Brain pericyte (primary cell): ENCODE measurements around the gene ADCY1.
"Not testable (repeated sequence)": the region's sequence is repeated elsewhere in the genome, so short reads cannot be mapped to it uniquely, and the experiment has no call there.

ENCODE experiments used
- DNase-seq: peaks from one replicate; pipeline ENCODE4 v3.0.0-alpha.2; 2012; ENCODE audit warnings: low read depth, low spot score

Gene ADCY1

DNA sequence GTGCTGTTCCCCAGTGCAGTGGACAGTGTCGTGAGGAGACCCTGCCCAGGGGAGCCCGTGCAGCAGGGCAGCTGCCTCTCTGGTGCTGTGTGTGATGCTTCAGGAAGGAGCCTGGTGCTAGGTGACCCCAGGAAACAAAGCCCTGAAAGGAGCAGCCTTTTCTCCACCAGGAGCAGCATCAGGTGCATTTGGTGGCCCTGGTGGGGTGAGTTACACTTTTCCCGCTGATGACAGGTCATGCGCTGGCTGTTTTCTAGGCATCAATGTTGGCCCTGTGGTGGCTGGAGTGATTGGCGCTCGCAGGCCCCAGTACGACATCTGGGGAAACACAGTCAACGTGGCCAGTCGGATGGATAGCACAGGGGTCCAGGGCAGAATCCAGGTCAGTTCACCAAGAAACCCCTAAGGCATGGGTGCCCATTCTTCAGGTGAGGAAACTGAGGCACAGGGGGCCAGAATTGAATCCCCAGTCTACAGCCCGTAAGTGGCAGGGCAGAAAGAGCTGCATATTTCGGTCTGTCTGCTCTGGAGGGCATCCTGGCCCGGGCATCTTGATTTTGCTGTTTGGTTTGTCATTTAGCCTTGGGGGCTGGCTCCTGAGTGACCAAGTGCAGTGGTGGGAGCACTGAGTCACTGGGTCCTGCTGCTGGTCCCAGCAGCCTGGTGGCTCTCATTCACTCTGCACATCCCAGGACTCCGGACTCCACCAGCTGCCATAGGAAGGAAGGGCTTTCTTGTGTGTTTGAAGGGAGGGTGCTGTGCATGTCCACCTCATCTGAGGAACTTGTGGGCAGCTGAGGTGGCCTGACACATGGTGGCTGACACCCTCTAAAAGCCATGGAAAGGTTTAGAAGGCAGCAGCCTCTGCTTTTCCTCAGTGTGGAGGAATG lies 136.3 kb downstream of the ADCY1 start:
- DNase-seq = no peak

GRCh38 chr7:45711161-45711490 lies 137.0 kb downstream of the ADCY1 start:
- DNase-seq = no peak

DNA sequence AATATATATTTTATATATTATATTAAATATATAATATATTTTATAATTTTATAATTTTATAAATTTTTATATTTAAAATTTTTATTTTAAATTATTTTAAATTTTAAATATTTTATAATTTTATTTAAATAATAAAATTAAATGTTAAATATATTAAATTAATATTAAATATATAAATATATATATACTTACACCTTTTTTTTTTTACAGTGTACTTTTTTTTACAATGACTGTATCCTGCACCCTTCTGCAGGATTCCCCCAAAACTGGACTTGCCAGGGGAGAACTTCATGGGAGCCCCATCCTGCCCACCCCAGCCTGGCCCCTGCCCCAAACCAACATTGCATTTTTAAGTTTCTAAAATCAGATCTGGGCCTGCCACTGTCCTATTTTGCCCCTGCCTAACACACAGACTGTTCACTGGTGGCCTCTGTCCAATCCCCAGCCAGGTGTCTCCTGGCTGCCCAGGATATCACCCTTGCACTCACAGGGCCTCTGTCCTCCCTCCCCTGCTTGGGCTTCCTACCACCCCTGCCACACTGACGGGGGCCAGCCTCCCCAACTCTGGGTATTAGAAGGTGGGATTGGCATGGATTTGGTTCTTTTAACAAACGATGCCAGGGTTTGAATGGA lies 138.0 kb downstream of the ADCY1 start:
- DNase-seq = no peak

DNA sequence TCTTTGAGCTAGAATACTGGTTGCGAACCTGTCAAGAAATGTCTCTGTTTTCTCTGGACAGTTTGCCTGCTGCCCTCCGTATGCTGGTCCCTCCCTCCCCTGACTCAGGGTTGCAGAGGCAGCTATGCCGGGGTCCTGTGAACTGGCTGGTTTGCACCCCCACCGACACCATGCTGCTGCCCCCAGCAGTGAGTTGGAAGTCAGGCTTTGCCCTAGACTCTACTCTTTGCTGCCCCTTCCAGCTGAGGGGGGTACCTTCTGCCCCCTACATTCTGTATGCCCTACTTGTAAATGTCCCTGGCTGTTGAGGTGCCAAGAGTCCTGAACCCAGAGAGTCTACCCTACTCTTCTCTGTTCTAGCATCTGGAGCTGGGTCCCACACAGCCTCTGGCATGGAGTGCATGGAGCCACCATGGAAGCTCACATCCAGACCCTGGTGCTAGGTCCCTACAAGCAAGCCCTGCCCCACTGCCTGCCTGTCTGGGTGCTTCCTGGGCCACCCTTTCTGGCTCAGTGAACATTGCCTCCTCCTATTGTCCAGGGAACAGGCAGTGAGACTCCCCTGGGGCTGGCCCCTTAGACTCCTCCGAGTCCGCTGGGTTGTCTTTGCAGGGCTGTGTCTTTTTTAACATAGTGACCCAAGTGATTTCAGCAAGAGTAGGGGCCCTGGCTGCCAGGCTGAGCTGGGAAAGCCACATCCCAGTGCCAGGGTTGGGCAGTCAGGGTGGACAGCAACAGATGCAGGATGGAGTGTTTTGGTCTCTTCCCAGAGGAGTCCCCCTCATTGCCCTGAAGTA lies 138.9 kb downstream of the ADCY1 start:
- DNase-seq = no peak

DNA sequence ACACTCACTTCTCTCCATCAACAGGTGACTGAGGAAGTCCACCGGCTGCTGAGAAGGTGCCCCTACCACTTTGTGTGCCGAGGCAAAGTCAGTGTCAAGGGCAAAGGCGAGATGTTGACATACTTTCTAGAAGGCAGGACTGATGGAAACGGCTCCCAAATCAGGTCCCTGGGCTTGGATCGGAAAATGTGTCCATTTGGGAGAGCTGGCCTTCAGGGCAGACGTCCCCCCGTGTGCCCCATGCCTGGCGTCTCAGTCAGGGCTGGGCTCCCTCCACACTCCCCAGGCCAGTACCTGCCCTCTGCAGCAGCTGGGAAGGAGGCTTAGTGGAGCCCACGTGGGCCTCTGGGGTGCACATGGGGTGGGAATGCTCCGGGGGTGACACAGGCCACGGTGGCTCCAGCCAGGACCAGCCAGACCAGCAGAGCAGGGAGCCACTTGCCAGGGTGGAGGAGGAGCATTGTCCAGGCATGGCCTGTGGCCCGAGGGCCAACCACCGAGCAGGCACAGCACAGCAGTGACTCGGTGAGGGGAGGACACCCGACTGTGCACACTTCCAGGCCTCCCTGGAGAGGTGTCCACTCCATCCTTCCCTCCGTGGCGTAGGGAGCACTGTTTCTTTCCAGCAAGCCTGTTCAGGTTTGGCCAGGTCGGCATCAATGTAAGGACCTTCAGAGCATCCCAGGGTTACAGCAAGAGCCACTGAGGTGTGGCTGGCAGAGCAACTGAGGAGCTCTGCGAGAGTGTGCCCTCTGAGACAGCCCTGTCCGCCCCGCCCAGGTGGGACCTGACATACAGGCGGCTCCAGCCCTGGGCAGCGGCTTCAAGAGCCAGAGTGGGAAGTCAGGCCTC lies 139.7 kb downstream of the ADCY1 start:
- no peak for DNase-seq

- DNase-seq = no peak
Measured at GRCh38 chr7:45714521-45714820, 140.3 kb downstream of the ADCY1 start.

GRCh38 chr7:45715471-45716352 lies 141.5 kb downstream of the ADCY1 start:
- DNase-seq = no peak

DNA sequence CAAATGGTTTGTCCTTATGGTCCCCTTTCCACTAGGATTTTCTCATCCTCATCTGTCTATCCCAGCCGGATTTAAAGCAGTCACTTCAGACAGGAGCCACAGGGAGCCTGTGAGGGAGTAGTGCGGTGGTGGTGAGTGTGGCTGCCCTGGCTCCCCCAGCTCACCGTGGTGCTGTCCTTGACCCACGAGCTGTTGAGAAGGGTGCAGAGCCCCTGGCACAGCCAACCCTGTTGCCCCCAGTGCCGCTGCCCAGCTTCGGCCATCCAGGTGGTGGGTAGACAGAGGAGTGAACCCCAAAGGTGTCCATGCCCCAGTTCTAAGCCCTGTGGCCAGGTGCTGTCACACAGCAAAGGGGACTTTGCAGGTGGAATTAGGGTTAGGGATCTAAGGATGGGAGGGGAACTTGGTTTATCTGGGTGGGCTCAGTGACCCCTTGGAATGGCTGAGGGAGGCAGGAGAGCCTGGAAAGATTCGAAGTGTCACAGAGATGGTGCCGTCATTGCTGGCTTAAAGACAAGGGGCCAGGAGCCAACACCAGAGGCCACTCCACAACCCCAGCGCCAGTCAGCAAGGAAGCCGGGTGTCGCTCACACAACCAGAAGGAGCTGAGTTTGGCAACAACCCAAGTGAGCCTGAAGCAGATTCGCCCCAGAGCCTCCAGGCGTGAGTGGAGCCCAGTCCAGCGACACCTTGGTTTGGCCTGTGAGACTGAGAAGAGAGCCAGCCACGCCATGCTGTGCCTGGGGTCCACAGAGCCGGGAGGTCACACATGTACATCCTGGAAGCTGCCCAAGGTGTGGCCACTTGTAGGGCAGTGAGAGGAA lies 142.4 kb downstream of the ADCY1 start:
- no peak for DNase-seq

- no peak for DNase-seq
Measured at GRCh38 chr7:45717537-45718235, 143.5 kb downstream of the ADCY1 start.

- no peak for DNase-seq
Measured at GRCh38 chr7:45718464-45719330, 144.5 kb downstream of the ADCY1 start.

DNA sequence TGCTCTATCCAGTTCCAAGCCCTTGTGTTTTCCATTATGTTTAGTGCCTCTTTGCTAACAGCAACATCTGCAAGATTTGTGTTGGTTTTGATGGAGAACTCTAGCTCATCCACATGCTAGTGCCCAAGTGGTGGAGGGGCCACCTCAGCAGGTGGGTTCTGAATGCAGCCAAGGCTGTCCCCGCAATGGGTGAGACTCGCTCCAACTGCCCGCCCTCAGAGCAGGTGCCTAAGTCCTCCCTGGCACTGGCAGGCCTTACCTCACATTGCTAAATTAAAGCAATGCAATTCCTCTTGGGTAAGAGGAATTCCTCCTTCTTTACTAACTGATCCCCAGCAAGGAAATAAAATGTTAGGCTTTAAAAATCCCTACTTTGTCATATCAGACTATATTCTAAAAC lies 146.8 kb downstream of the ADCY1 start:
- no peak for DNase-seq

- DNase-seq = no peak
Measured at GRCh38 chr7:45721686-45722598, 147.8 kb downstream of the ADCY1 start.

DNA sequence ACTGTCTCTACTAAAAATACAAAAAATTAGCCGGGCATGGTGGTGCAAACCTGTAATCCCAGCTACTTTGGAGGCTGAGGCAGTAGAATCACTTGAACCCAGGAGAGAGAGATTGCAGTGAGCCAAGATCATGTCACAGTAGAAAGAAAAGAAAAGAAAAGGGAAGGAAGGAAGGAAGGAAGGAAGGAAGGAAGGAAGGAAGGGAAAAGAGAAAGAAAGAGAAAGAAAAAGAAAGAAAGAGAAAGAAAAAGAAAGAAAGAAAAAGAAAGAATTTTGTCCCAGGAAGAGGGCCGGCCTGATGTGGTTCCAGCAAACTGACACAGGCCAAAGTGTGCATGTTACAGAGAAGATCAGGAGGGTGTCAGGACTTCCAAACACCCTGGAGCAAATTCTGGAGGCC lies 151.1 kb downstream of the ADCY1 start:
- not testable (repeated sequence) for DNase-seq

GRCh38 chr7:45726883-45727282 lies 152.7 kb downstream of the ADCY1 start:
- no peak for DNase-seq

DNA sequence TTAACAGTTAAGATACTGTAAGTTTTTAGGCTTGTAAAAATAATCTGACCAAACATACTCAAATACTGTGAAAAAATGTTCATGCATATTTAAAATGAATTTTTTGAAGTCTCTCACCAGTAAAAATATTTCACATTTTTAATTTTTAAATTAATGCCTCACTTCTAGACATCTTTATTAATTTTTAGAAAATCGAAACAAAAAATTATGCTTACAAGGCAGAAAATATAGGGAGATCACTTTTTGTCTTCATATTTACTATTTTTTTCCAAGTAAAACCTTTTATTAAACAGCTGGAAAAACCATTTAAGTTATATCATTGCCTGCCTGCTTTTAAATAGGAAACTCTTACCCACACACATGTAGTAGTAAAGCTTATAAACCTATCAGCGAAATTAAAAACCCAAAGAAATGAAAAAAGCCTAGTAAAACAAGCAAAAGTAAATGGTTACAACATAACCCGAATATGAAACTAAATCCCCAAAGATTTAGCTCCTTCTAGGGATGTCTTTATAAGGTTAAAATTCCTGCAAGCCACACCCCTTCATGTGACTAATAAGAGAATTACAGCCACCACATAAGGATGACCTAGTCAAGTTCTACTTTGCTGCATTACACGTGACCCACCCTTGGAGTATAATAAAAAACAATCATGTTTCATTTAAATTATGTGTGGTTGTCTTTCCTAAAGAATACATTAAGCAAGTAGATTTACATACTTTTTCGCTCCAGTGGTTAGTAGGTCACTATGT lies 157.7 kb downstream of the ADCY1 start:
- not testable (repeated sequence) for DNase-seq

GRCh38 chr7:45738920-45739319 lies 164.8 kb downstream of the ADCY1 start:
- DNase-seq = not testable (repeated sequence)
